Breast epithelium (tissue), 4 donors: ENCODE data around the gene TMEM229B. TPM values are rescaled to one million over a fixed set of nuclear protein-coding genes. Genes with fewer than 3 reads are reported as not detected.

Experiments
- DNase-seq, 2 donors: peaks; one replicate each; pipeline ENCODE4 v3.0.0-alpha.2; 2019; ENCODE audit warnings: low spot score in 2 of 2
- H3K27ac ChIP-seq, 2 donors: fragments of 200-600 bp; sonication (generic) in 1 of 2; one replicate each; pipeline ENCODE4 v1.5.1; 2016 to 2019; ENCODE audit warnings: mild to moderate bottlenecking in 1 of 2
- H3K27me3 ChIP-seq, 2 donors: fragments of 200-600 bp; sonication (generic) in 1 of 2; one replicate each; pipeline versions ENCODE4 v1.5.1 to v1.6.0; 2017 to 2019; ENCODE audit warnings: control low read depth in 1 of 2, mild to moderate bottlenecking in 1 of 2
- H3K36me3 ChIP-seq: fragments of 200-600 bp; one replicate; pipeline ENCODE4 v1.5.1; 2019
- H3K4me1 ChIP-seq, 2 donors: fragments of 200-600 bp; sonication (generic); one replicate each; pipeline ENCODE4 v1.5.1; 2016 to 2019; ENCODE audit warnings: control low read depth in 1 of 2
- H3K4me3 ChIP-seq, 3 donors: fragments of 200-600 bp; sonication (generic); 1 replicate in 2 of 3; 2 replicates in 1 of 3; pipeline ENCODE4 v1.5.1; 2016 to 2019; ENCODE audit warnings: mild to moderate bottlenecking in 3 of 3, moderate library complexity in 2 of 3
- H3K9me3 ChIP-seq, 2 donors: fragments of 200-600 bp; sonication (generic) in 1 of 2; one replicate each; pipeline ENCODE4 v1.5.1; 2016 to 2019; ENCODE audit warnings: control low read depth in 1 of 2
- CTCF ChIP-seq, 3 donors: fragments of 450-650 bp; IDR thresholded peaks; one replicate each; pipeline ENCODE4 v1.5.1; 2016 to 2017; ENCODE audit warnings: antibody characterized with exemption in 3 of 3, mild to moderate bottlenecking in 3 of 3, moderate library complexity in 3 of 3
- POLR2A ChIP-seq: fragments of 450-650 bp; IDR thresholded peaks from one replicate; pipeline ENCODE4 v1.6.1; 2016; ENCODE audit warnings: antibody characterized with exemption, mild to moderate bottlenecking, moderate library complexity
- POLR2AphosphoS5 ChIP-seq, 3 donors: sonication (generic); formaldehyde crosslinking; IDR thresholded peaks; one replicate each; pipeline ENCODE4 v1.6.1; 2017; ENCODE audit warnings: antibody characterized with exemption in 3 of 3
- intact Hi-C: fragments of 100-400 bp; cut with DNase I; formaldehyde crosslinking; loops from one replicate; pipeline ENCODE4 v1.15.1; 2023; ENCODE audit warnings: low total_unique reads
- total RNA-seq, 3 donors: library from RNA; depleted of rRNA; stranded (reverse); fragments of >200 nt; gene quantifications; one replicate each; pipeline ENCODE4 v1.1.0, GENCODE V29; 2016

Gene TMEM229B
- total RNA-seq, 3 donors from 2014 or later, result 0.64 to 10.2 (median 6.0) TPM

GRCh38 chr14:67446371-67447032 lies 42.0 kb downstream of the TMEM229B start:
- TF ChIP-seq POLR2AphosphoS5 (IDR thresholded peaks at IDR 0.05), result no peak
- no peak for TF ChIP-seq POLR2A
- TF ChIP-seq CTCF (IDR thresholded peaks at IDR 0.05), result no peak
- no peaks in the 10 kb centered on the region for H3K4me1 ChIP-seq
- H3K27ac ChIP-seq, result peak overlapping the region in 1 of 2 donors; percentile 44
- DNase-seq, result no peak
- peaks cover 0 to 5% of the 10 kb centered on the region in 2 donors for H3K9me3 ChIP-seq
- no peaks in the 10 kb centered on the region for H3K27me3 ChIP-seq
- H3K36me3 ChIP-seq, result no peaks in the 10 kb centered on the region
- no peak overlapping the region for H3K4me3 ChIP-seq
- intact Hi-C loops, result no loop called here

GRCh38 chr14:67444395-67444794 lies 44.1 kb downstream of the TMEM229B start:
- Histone ChIP-seq H3K27me3 (no peaks in the 10 kb centered on the region), H3K4me3 (no peak overlapping the region), H3K27ac (no peak overlapping the region), H3K36me3 (no peaks in the 10 kb centered on the region), H3K9me3 (no peaks in the 10 kb centered on the region), H3K4me1 (no peaks in the 10 kb centered on the region)
- no peak for DNase-seq
- TF ChIP-seq CTCF (IDR thresholded peaks at IDR 0.05) (no peak), POLR2AphosphoS5 (IDR thresholded peaks at IDR 0.05) (no peak), POLR2A (no peak)
- intact Hi-C loops, result no loop called here

- Histone ChIP-seq H3K36me3 (no peaks in the 10 kb centered on the region), H3K27ac (no peak overlapping the region), H3K9me3 (no peaks in the 10 kb centered on the region), H3K27me3 (no peaks in the 10 kb centered on the region), H3K4me1 (no peaks in the 10 kb centered on the region), H3K4me3 (no peak overlapping the region)
- DNase-seq, result no peak
- TF ChIP-seq POLR2AphosphoS5 (IDR thresholded peaks at IDR 0.05) (no peak), POLR2A (no peak), CTCF (IDR thresholded peaks at IDR 0.05) (no peak)
- intact Hi-C loops, result no loop called here
These were observed 46.2 kb downstream of the TMEM229B start for GRCh38 chr14:67442139-67442906.

- intact Hi-C loops, result no loop called here
- Histone ChIP-seq H3K4me1 (no peaks in the 10 kb centered on the region), H3K27me3 (no peaks in the 10 kb centered on the region), H3K9me3 (no peaks in the 10 kb centered on the region), H3K4me3 (no peak overlapping the region), H3K27ac (no peak overlapping the region), H3K36me3 (no peaks in the 10 kb centered on the region)
- no peak for DNase-seq
- TF ChIP-seq POLR2A (no peak), POLR2AphosphoS5 (IDR thresholded peaks at IDR 0.05) (no peak), CTCF (IDR thresholded peaks at IDR 0.05) (no peak)
These were observed 46.8 kb downstream of the TMEM229B start for GRCh38 chr14:67441672-67442071.

- TF ChIP-seq POLR2AphosphoS5 (IDR thresholded peaks at IDR 0.05) (no peak), POLR2A (no peak), CTCF (IDR thresholded peaks at IDR 0.05) (no peak)
- Histone ChIP-seq H3K27ac (peak overlapping the region in 1 of 2 donors; percentile 8), H3K27me3 (no peaks in the 10 kb centered on the region), H3K36me3 (no peaks in the 10 kb centered on the region), H3K9me3 (no peaks in the 10 kb centered on the region), H3K4me3 (no peak overlapping the region), H3K4me1 (no peaks in the 10 kb centered on the region)
- intact Hi-C loops, result no loop called here
- DNase-seq, result no peak
These were observed 47.3 kb downstream of the TMEM229B start for GRCh38 chr14:67441256-67441655.
